BE2C (cell line): Measurements from ENCODE around the gene TMEM132D.

Experiments
- DNase-seq: peaks from one replicate; pipeline ENCODE4 v3.0.0-alpha.2; 2020
- H3K27me3 ChIP-seq: fragments of 250-450 bp; sonication (Bioruptor Pico); 2 replicates; pipeline ENCODE4 v1.5.1; 2020; ENCODE audit warnings: mild to moderate bottlenecking
- H3K36me3 ChIP-seq: fragments of 250-450 bp; sonication (Bioruptor Pico); 2 replicates; pipeline ENCODE4 v1.5.1; 2020; ENCODE audit warnings: mild to moderate bottlenecking
- H3K4me1 ChIP-seq: fragments of 250-450 bp; sonication (Bioruptor Pico); 2 replicates; pipeline ENCODE4 v1.5.1; 2020
- H3K4me3 ChIP-seq: 2 replicates; pipeline ENCODE4 v1.5.1; 2011; ENCODE audit warnings: low read depth, low read length
- H3K9me3 ChIP-seq: fragments of 250-450 bp; sonication (Bioruptor Pico); 2 replicates; pipeline ENCODE4 v1.5.1; 2020
- CTCF ChIP-seq: IDR thresholded peaks from 2 replicates; pipeline ENCODE4 v1.5.1; 2012; ENCODE audit warnings: mild to moderate bottlenecking, low read depth, low read length

Gene TMEM132D

GRCh38 chr12:129075460-129076208 lies 828.2 kb downstream of the TMEM132D start:
- H3K4me3 ChIP-seq: no peak overlapping the region
- no peak for DNase-seq
- H3K4me1 ChIP-seq: no peaks in the 10 kb centered on the region
- TF ChIP-seq CTCF: no peak
- H3K27me3 ChIP-seq: no peaks in the 10 kb centered on the region
- H3K36me3 ChIP-seq: no peaks in the 10 kb centered on the region
- H3K9me3 ChIP-seq: no peaks in the 10 kb centered on the region; the same call in 1 of the 2 replicates

- no peaks in the 10 kb centered on the region for H3K27me3 ChIP-seq
- TF ChIP-seq CTCF: no peak
- DNase-seq: no peak
- H3K4me3 ChIP-seq: no peak overlapping the region
- no peaks in the 10 kb centered on the region for H3K36me3 ChIP-seq
- no peaks in the 10 kb centered on the region for H3K4me1 ChIP-seq
- no peaks in the 10 kb centered on the region; the same call in 1 of the 2 replicates for H3K9me3 ChIP-seq
These were observed 829.4 kb downstream of the TMEM132D start for GRCh38 chr12:129074379-129074778.

- no peaks in the 10 kb centered on the region for H3K27me3 ChIP-seq
- no peak for TF ChIP-seq CTCF
These were observed 830.5 kb downstream of the TMEM132D start for GRCh38 chr12:129073157-129073915.

GRCh38 chr12:129071362-129071761 lies 832.5 kb downstream of the TMEM132D start:
- Histone ChIP-seq H3K36me3 (no peaks in the 10 kb centered on the region), H3K27me3 (no peaks in the 10 kb centered on the region), H3K4me1 (no peaks in the 10 kb centered on the region), H3K9me3 (no peaks in the 10 kb centered on the region; the same call in 1 of the 2 replicates), H3K4me3 (no peak overlapping the region)
- no peak for DNase-seq
- TF ChIP-seq CTCF: no peak

More at GRCh38 chr12:129073157-129073915, 830.5 kb downstream of the TMEM132D start:
- no peaks in the 10 kb centered on the region for H3K36me3 ChIP-seq
- DNase-seq: no peak
- no peaks in the 10 kb centered on the region for H3K4me1 ChIP-seq
- H3K9me3 ChIP-seq: no peaks in the 10 kb centered on the region; the same call in 1 of the 2 replicates
- no peak overlapping the region for H3K4me3 ChIP-seq

- Histone ChIP-seq H3K27me3 (no peaks in the 10 kb centered on the region), H3K36me3 (no peaks in the 10 kb centered on the region), H3K4me3 (no peak overlapping the region), H3K4me1 (no peaks in the 10 kb centered on the region), H3K9me3 (no peaks in the 10 kb centered on the region; the same call in 1 of the 2 replicates)
- TF ChIP-seq CTCF: no peak
- DNase-seq: no peak
These were observed 833.9 kb downstream of the TMEM132D start for GRCh38 chr12:129069886-129070285.

GRCh38 chr12:129068684-129069083 lies 835.1 kb downstream of the TMEM132D start:
- no peak for DNase-seq
- Histone ChIP-seq H3K4me1 (no peaks in the 10 kb centered on the region), H3K4me3 (no peak overlapping the region), H3K36me3 (no peaks in the 10 kb centered on the region), H3K27me3 (no peaks in the 10 kb centered on the region), H3K9me3 (no peaks in the 10 kb centered on the region; the same call in none of the 2 replicates)
- TF ChIP-seq CTCF: no peak
